ENCODE results near the gene RNMT. TPM values are rescaled to one million over a fixed set of nuclear protein-coding genes. Genes with fewer than 3 reads are reported as not detected.
"Not testable (repeated sequence)": the region's sequence is repeated elsewhere in the genome, so short reads cannot be mapped to it uniquely, and the experiment has no call there.

Gene RNMT
- total RNA-seq, 6 experiments from 2014 or later, result 26.8 to 32.1 (median 27.4) TPM

GRCh38 chr18:13688191-13689136, 38.0 kb upstream of the RNMT start:
- H3K27me3 Mint-ChIP-seq (ENCODE audit: insufficient read depth), result no peaks in the 10 kb centered on the region
- H3K4me3 Mint-ChIP-seq, result no peak overlapping the region
- peaks cover 33% of the 10 kb centered on the region for H3K9me3 Mint-ChIP-seq
- H3K4me1 Mint-ChIP-seq (ENCODE audit: low read depth), result peaks cover 9% of the 10 kb centered on the region; the same call in 1 of the 2 replicates
- no peak for DNase-seq
- H3K36me3 Mint-ChIP-seq (ENCODE audit: low read depth), result peaks cover 36% of the 10 kb centered on the region
- H3K27ac Mint-ChIP-seq, result no peak overlapping the region
- TF ChIP-seq, protein P1, sequence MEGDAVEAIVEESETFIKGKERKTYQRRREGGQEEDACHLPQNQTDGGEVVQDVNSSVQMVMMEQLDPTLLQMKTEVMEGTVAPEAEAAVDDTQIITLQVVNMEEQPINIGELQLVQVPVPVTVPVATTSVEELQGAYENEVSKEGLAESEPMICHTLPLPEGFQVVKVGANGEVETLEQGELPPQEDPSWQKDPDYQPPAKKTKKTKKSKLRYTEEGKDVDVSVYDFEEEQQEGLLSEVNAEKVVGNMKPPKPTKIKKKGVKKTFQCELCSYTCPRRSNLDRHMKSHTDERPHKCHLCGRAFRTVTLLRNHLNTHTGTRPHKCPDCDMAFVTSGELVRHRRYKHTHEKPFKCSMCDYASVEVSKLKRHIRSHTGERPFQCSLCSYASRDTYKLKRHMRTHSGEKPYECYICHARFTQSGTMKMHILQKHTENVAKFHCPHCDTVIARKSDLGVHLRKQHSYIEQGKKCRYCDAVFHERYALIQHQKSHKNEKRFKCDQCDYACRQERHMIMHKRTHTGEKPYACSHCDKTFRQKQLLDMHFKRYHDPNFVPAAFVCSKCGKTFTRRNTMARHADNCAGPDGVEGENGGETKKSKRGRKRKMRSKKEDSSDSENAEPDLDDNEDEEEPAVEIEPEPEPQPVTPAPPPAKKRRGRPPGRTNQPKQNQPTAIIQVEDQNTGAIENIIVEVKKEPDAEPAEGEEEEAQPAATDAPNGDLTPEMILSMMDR (IDR thresholded peaks at IDR 0.05), result no peak

DNA sequence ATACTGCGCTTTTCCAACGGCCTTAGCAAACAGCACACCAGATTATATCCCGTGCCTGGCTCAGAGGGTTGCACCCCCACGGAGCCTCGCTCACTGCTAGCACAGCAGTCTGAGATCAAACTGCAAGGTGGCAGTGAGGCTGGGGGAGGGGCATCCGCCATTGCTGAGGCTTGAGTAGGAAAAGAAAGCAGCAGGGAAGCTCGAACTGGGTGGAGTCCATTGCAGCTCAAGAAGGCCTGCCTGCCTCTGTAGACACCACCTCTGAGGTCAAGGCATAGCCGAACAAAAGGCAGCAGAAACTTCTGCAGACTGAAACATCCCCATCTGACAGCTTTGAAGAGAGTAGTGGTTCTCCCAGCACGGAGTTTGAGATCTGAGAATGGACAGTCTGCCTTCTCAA, 36.4 kb upstream of the RNMT start:
- H3K27ac Mint-ChIP-seq; H3K27me3 Mint-ChIP-seq (ENCODE audit: insufficient read depth): not testable (repeated sequence)

GRCh38 chr18:13695337-13695736, 31.1 kb upstream of the RNMT start:
- H3K9me3 Mint-ChIP-seq, result peaks cover 43% of the 10 kb centered on the region
- not testable (repeated sequence) for DNase-seq; H3K27me3 Mint-ChIP-seq (ENCODE audit: insufficient read depth); H3K27ac Mint-ChIP-seq; H3K4me1 Mint-ChIP-seq (ENCODE audit: low read depth); H3K4me3 Mint-ChIP-seq
- peaks cover 33% of the 10 kb centered on the region for H3K36me3 Mint-ChIP-seq (ENCODE audit: low read depth)

More for the DNA sequence above, 36.4 kb upstream of the RNMT start:
- Mint-ChIP-seq H3K9me3 (peaks cover 45% of the 10 kb centered on the region), H3K36me3 (ENCODE audit: low read depth) (peaks cover 36% of the 10 kb centered on the region)
- H3K4me1 Mint-ChIP-seq (ENCODE audit: low read depth); H3K4me3 Mint-ChIP-seq; DNase-seq: not testable (repeated sequence)

- Mint-ChIP-seq H3K27me3 (ENCODE audit: insufficient read depth) (no peaks in the 10 kb centered on the region), H3K4me1 (ENCODE audit: low read depth) (peaks cover 6% of the 10 kb centered on the region; the same call in 1 of the 2 replicates), H3K36me3 (ENCODE audit: low read depth) (peaks cover 33% of the 10 kb centered on the region), H3K27ac (no peak overlapping the region), H3K4me3 (no peak overlapping the region), H3K9me3 (peaks cover 41% of the 10 kb centered on the region)
- DNase-seq, result no peak
- TF ChIP-seq, protein P1 (IDR thresholded peaks at IDR 0.05), result no peak
Observed at GRCh38 chr18:13696961-13697360, 29.5 kb upstream of the RNMT start.

- Mint-ChIP-seq H3K27ac (no peak overlapping the region), H3K36me3 (ENCODE audit: low read depth) (peaks cover 51% of the 10 kb centered on the region), H3K9me3 (peaks cover 36% of the 10 kb centered on the region), H3K27me3 (ENCODE audit: insufficient read depth) (no peaks in the 10 kb centered on the region), H3K4me1 (ENCODE audit: low read depth) (peaks cover 6% of the 10 kb centered on the region; the same call in 1 of the 2 replicates), H3K4me3 (no peak overlapping the region)
- TF ChIP-seq, protein P1 (IDR thresholded peaks at IDR 0.05), result no peak
- DNase-seq, result no peak
Observed at GRCh38 chr18:13700153-13700552, 26.3 kb upstream of the RNMT start.

- TF ChIP-seq, protein P1 (IDR thresholded peaks at IDR 0.05), result no peak
- peak; percentile 12 for DNase-seq
- Mint-ChIP-seq H3K27ac (no peak overlapping the region), H3K36me3 (ENCODE audit: low read depth) (peaks cover 61% of the 10 kb centered on the region), H3K27me3 (ENCODE audit: insufficient read depth) (no peaks in the 10 kb centered on the region), H3K9me3 (peaks cover 40% of the 10 kb centered on the region), H3K4me3 (no peak overlapping the region), H3K4me1 (ENCODE audit: low read depth) (no peaks in the 10 kb centered on the region)
Observed at GRCh38 chr18:13703899-13704298, 22.6 kb upstream of the RNMT start.

All from HFFc6 (cell line).